ELR (cell line): Measurements from ENCODE around the gene LSM10.

Experiments
- DNase-seq: peaks from one replicate; pipeline ENCODE4 v3.0.0-alpha.2; 2015; ENCODE audit warnings: low read depth

LSM10 gene

DNA sequence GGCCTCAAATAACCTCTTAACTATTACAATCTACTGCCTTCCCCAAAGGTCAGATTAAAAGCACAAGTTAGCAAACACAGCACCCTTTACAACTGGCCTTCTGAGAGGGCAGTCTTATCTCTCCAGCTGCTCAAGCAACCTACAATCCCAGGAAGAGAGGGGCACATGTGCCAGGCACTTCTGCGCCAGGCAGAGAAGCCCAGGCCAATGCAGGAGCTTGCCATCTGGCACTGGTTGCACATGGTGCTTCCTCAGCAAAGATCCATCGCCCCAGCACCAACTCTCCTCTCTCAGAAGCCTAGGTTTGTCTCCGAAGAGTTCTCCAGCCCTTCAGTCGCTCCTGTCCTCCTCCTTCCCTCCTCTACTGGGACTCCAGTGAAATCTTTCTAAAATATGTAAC is 14.5 kb downstream of the LSM10 start:
- DNase-seq = no peak

DNA sequence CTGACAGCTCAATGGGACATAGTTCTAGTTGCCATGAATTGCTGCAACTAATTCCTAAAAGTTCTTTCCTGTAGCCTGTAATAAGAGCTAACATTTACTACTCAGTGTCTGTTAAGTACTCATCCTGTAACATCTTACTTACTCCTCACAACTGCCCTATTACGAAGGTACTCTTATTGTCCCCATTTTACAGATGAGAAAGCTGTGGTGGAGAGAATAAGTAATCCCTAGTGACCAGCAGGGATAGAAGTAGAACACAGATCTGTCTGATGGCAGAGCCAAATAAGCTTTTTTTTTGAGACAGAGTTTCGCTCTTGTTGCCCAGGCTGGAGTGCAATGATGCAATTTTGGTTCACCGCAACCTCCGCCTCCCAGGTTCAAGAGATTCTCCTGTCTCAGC is 15.0 kb downstream of the LSM10 start:
- DNase-seq = no peak

DNA sequence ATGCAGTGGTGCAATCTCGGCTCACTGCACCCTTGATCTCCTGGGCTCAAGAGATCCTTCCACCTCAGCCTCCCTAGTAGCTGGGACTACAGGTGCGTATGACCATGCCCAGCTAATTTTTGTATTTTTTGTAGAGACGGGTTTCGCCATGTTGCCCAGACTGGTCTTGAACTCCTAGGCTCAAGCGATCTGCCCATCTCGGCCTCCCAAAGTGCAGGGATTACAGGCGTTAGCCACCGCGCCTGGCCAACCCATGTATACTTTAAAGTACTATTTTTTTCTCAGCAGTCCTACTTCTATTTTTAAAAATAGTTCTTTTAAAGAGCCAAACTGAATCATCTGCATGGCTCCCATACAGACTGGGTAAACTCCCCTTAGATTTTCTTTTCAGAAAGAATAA is 15.5 kb downstream of the LSM10 start:
- no peak for DNase-seq

DNA sequence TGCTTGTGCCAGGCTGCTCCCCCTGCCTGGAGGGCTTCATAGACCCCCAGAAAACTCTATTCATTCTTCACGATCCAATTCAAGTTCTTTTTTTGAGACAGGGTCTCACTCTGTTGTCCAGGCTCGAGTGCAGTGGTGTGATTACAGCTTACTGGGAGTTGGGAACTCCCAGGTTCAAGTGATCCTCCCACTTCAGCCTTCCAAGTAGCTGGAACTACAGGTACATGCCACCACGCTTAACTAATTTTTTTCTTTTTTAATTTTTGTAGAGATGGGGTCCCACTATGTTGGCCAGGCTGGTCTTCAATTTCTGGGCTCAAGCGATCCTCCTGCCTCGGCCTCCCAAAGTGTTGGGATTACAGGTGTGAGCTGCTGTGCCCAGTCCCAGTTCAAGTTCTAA is 16.3 kb downstream of the LSM10 start:
- no peak for DNase-seq

DNA sequence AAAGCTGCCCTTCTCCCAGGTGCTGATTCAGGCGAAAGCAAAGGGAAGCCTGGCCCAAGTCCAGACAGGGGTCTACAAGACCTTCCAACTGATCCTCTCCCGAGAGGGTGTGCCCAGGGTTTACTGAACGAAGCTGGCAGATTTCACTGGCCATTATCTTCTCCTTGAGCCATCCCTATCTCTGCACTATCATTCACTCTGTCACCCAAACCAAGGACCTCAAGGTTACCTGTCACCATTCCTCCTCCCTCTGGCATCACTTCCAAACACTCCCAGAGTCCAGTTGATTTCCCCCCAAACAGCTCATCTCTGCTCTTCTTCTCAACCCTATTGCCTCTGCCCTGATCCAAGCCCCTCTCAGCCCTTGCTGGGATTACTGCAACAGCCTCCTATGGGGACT is 16.9 kb downstream of the LSM10 start:
- DNase-seq = no peak

DNA sequence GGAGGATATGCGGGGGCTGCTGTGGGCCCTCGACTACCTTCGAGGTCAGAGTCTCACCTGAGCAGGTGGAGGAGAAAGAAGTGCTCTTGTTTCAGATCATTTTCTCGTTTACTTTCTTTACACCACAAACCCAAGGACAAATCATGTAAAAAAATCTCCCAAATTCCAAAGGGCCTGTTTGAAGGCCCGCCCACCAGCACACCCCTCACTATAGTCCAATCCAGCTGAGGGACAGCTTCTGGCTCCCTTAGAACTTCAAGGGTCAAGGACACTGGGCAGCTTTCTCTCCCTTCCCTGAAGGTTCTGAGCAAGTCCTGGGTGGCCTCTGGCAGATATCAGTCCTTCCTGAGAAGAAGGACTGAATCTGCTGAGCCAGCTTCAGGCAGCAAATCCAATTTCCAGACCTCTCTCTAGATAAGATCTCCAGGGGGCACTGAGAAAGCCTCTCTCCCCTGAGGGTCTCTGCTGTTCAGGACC is 17.5 kb downstream of the LSM10 start:
- no peak for DNase-seq

DNA sequence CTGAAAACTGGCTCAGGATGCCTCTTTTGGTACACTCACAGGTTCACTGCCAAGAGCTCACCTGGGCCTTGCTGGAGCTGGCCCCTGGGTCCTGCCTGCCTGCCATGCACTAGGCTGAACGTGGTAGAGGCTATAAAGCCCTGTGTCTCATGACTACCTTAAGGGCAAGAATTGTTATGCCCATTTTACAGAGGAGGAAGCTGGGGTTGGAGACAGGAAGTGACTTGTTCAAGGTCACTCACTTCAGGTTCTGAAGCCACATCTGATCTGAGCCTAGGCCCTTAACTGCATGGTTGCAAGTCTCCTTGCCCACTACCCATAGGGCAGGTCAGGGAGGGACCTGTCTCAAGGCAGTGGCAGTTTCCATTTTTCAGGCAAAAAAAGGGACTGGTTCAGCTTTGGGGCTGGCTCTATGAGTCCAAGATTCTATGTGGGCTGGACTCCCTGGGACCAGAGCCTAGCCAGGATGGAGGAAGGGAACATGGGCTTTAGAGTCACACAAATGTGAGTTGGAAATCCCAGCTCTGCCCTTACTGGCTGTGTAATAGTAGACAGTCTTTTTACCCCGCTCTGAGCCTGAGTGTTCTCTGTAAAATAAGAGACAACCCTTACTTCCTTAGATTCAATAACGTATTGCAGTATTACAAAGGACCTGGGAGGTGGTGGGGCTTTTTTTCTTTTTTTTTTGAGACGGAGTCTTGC is 19.8 kb downstream of the LSM10 start:
- no peak for DNase-seq

DNA sequence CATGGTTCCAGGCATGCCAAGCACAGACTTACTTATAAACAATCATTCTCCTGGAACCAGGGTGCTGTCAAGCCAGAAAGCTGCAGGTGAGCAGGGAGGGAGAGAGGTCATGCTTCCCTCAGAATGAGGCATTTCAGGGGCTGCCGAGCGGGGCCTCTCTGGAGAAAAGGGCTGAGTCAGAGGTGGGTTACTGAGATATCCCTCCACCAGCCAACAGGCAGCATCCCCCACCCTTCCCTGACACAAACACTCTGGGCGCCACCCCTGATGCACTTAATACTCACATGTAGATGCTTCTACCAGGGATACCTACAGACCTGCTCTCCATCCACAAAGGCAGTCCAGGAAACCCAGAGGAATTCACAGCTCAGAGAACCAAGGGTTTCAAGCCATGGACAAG is 25.1 kb downstream of the LSM10 start:
- DNase-seq = peak; percentile 45

DNA sequence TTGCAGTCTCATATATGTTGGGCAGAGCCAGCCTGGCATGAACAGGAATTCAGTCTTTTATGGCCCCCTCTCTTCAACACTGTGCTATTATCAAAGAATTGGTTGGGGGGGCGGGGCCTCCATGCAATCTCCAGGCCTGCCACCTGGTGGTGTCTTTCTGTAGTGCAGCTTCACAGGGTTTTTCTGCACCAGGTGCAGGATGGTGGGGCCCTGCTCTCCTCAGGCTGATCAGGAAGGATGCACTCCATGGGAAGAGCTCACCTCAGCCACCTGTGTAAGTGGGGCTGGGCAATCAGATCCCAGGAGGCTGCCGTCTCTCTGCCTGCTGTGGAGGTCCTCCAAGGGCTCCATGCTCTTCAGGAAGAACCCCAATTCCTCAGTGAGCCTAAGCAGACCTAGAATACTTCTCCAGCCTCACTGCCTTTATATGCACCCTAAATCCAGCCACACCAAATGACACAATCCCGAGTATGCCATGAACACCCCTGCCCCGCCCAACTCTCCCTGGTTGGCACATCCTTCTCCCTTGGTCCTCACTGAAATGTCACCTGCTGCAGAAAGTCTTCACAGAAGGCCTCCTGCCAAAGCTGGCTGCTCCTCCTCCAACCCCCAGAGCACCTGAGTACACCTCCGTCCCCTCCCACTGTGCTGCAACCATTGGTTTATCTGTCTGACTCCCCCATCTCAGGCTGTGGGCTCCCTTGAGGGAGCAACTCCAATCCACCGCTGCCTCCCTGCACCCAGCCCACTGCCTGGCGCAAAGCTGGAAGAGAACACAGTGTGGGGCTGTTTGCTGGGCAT is 28.4 kb downstream of the LSM10 start:
- DNase-seq = peak; percentile 83

DNA sequence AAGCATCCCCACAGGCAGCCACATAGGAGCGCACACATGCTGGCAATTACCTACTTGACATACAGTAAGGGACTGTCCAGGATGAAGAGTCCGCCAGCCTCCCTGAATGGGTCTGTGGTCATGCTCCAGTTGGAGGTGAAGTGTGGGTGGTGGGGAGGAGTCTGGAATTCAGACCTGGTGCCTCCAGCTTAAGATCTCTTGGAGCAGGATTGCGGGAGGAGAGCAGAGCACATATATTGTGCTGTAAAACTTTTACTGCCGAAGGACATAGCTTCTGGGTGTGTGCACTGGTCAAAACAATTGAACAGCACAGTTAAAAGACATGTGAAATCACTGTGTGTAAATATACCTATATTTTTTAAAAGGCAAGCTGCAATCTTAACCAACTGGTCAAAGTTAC is 29.9 kb downstream of the LSM10 start:
- DNase-seq = no peak

DNA sequence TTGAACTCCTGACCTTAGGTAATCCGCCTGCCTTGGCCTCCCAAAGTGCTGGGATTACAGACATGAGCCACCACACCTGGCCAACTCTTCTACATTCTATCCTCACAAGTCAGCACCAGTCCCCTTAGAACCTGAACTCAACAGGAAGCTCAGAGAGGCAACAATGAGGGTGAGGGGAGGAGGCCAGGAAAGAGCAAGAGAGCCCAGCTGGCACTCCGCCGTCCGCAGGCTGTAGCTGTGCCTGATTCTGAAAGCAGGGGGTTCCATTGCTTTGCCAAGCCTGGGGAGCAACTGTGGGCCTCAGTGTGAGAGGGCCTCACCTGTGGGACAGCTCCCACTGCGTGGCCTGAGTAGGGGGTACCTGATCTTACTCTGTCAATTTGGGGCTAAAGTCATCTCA is 30.6 kb downstream of the LSM10 start:
- DNase-seq = no peak

DNA sequence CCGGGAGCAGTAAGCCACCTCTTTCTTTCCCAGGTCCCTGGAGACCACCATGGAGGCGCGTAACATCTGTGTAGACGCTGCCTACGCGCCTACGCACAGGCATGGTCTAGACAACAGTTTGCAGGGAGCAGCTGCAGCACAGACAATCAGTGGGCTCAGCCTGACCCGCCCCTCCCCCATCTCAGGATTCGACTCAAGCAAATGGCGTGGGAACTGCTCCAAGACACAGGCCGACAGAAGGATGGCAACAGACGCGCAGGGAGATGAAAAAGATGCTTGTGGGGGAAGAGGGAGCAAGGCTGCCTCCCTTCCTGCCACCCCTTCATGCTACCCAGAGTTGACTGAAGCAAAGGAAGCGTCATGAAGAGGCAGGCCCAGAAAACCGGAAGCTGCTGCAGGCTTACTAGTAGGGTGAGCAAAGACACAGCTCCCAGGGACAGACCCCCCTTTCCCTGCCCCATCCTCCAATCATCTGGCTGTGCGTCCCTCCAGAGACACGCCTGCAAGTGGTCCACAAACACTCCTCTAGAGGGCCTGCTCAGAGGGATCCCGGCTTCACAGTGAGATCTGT is 31.5 kb downstream of the LSM10 start:
- DNase-seq = peak; percentile 57

DNA sequence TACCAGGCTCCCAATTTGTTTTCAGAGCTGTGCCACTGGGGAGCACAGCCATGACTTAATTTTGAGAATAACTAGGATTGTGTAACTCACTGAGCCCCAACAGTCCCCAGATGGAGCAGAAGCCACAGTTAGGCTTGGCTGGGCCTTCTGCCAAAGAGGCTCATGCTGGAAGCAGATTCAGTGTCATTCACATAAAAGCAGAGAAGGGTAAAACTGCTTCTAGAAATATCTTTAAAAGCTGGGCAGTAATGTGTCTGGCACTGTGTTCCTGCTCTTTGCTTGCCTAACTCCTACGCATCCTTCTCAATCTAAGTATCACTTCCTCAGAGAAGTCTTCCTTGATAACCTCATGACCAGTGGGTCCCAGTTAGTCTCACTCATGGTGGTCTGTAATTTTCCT is 32.3 kb downstream of the LSM10 start:
- no peak for DNase-seq

DNA sequence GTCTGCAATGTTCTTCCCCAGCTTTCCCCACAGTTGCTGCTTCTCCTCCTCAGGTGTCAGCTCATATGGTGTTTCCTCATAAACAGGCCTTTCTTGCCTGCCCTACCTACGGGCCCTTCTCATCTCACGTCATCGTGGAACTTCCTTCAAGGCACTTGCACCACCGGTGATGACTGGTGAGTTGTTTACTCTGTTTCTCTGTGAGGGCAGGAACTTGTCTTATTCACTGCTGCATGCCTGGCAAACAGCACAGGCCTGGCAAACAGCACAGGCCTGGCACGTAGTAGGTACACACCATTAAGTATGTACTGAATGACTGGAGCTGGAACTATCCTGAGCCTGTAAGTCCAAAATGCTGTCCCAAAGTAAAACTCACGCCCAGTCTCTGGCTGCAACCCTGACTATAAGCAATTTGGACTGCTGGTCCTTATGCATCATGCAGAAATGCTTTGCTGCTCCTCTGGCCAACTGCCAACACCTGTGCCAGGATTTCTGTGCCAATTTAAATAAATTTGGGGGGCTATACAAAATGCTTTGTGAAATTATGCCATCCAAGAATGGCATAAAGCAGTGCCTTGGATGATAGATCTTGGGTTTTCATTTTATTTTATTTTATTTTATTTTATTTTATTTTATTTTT is 37.7 kb downstream of the LSM10 start:
- DNase-seq = peak; percentile 52

DNA sequence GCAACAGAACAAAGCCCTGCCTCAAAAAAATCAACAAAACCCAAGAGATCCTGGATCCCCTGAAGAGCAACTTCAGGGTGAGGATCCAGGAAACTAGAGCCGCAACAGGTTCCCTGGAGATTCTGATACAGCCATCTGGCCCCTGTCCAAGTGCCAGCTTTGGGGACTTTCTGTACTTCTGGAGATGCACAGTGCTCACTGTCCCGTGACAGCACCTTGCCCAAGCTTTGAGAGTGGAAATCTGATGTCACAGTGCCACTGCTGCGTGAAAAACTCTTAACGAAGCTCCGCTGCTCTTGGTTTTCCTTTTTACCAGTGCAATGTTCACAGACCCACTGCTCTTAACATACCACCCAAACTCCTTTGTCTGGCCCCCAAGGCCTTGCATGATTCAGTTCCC is 38.3 kb downstream of the LSM10 start:
- DNase-seq = no peak

DNA sequence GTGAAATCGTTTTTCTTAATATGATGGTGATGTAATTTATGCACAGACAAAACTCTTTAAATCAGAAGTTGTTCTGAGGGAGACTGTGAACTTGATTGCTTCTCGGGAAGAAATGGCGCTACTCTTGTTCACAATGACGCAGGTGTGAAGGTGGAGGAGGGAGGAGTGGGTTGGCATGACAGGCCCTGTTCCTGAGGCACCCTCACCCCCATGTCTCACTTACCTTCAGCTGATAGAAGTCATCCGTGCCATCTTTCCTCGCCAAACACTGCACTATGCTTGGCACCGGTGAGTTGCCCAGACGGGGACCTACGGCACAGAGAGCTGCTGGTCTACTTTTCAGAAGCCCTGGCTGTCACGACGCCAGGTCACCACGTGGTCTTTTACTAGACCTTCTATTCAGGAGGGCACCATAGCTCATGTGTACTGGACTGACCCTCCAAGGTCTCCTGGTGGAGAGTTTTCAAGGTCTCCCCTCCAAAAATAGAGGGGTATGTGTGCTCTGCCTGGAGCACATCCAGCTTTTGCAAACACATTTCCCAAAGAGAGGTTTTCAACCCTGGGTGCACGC is 39.1 kb downstream of the LSM10 start:
- DNase-seq = no peak

DNA sequence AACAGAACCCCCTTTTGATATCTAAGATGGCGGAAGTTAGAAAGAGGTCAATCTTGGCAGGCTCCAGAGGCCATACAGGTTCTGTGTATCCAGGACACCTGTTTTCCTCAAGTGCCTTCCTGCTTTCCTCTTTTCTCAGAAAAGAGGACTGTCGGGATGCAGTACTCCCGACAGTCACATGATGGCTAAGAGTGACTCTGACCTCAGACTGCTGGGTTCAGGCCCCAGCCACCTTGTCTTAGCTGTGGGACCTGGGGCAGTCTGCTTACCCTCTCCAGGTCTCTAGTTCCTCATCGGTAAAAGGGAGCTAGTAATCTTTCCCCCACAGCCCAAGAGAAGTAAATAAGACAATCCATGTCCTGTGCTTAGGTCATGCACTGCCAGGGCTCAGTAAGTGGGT is 41.9 kb downstream of the LSM10 start:
- no peak for DNase-seq

DNA sequence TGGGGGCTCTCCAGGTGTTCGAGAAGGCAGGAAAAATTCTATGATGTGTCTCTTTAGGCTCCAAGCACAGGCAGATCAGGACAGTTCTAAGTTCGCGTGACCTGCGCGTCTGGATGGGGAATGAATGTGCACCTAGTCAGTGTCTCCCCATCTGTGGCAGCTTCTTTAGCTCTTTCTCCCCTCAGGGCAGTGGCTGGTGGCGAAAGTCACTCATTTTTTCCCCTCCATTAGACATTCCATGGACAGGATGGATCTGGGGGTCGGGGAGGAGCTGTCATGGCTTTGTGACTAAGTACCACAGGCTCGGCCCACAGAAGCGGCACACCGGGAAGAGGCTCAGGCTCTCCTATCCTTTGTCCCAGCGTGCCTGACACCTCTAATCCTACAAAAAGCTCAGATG is 43.2 kb downstream of the LSM10 start:
- DNase-seq = no peak

DNA sequence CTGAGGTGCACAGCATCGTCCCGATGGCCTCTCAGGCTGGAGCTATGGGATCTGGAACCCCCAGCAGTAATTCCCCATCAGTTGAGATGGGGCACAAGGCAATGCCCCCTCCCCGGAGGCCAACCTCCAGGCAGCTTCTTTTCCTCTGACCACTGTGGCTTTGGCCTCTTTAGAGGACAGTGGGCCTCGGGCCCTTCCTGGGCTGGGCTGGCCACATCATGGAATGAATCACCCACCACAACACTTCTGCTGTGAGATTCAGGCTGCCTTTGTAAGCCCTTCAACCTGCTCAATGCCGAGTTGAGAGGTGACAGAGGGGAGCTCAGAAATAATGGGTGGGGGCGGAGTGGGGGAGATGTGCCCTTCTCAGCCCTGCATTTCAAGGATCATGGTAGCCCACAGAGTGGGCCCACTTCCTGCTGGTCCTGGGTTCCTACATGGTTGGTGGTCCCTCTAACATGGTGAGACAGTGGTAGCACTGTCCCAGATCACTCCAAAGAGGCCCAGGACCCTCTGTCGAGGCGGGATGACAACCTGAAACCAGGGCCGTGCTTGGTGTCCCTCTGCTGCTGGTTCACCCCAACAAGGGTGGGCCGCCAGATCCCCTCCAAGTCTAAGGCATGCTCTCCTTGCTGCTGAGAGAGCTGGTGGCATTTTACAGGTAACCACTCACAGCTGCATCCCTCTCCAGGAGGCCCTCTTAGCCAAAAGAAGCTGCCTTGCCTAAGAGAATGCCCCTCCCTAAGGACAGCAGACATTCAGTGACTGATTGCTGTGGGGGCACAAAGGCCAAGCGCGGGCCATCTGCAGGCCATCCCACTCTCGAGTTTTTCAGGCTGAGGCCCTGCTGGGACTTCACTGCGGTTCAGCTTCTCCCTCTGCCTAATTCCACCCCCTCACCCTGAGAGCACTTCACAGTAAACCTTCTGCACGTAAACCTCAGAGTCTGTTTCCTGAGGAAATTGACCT is 44.5 kb downstream of the LSM10 start:
- peak; percentile 94 for DNase-seq

DNA sequence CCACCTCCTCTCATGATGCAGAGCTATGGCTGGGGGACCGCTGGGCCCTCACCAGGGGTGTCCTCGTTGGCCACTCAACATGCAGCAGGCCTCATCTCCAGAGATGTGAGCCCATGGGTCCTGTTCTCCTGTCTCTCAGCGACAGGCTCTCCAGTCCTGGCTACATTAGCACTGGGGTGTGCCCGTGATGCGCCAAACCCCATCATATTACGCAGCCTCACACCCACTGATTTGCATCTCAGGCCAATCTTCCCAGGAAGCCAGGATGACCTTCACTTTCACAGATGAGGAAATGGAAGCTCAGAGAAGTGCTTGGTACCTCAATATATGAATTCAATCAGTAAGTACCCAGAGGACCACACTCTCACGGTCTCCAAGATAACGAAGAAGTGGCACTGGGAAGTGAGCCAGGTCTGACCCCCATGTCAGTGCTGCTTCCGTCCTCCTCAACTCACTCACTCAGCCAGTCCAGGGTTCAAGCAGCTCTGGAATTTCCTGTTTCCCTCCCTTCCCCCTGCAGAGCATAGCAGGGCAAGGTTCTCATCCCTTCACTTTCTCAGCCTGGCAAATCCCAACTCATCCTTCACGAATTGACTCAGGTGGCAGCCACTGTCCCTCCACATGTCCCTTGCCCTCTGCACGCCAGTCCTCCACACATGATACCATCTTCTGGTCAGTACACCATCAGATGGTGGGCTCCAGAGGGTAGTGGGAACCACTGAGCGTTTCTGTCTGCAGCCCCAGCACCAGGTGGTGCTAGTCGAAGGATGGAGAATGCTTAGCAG is 45.4 kb downstream of the LSM10 start:
- DNase-seq = peak; percentile 77
